H1 (cell line): Measurements from ENCODE around the gene NKAIN4. TPM values are rescaled to one million over a fixed set of nuclear protein-coding genes. Genes with fewer than 3 reads are reported as not detected.

Source experiments
- GTF2F1 ChIP-seq: IDR thresholded peaks from 2 replicates; pipeline ENCODE4 v1.6.1; 2012; ENCODE audit warnings: low read depth, low read length, improper control_type of control experiment, borderline replicate concordance
- HDAC2 ChIP-seq, 2 experiments: fragments of 300-600 bp in 1 of 2; sonication (generic) in 1 of 2; IDR thresholded peaks; 2 replicates each; pipeline ENCODE4 v1.6.1; 2011 to 2012; ENCODE audit warnings: low read depth in 2 of 2, low read length in 2 of 2, mild to moderate bottlenecking in 2 of 2, moderate library complexity in 2 of 2, borderline replicate concordance in 1 of 2, inconsistent platforms in 1 of 2
- KDM1A ChIP-seq: fragments of 200-600, 300-600 bp; sonication (generic); IDR thresholded peaks from 2 replicates; pipeline ENCODE4 v1.7.1; 2016; ENCODE audit warnings: mild to moderate bottlenecking, low read length, borderline replicate concordance
- KDM4A ChIP-seq: IDR thresholded peaks from one replicate; pipeline ENCODE4 v1.7.1; 2012; ENCODE audit warnings: low read depth, mild to moderate bottlenecking, moderate library complexity, low read length, inconsistent platforms; ENCODE audit not compliant: severe bottlenecking
- RAD21 ChIP-seq, 2 experiments: IDR thresholded peaks in 1 of 2; conservative IDR thresholded peaks in 1 of 2; 2 replicates each; pipeline ENCODE4 v1.6.1; 2011; ENCODE audit warnings: low read depth in 2 of 2, low read length in 2 of 2, improper control_type of control experiment in 1 of 2, inconsistent platforms in 1 of 2, mild to moderate bottlenecking in 1 of 2, moderate library complexity in 1 of 2
- SP1 ChIP-seq: IDR thresholded peaks from 2 replicates; pipeline ENCODE4 v1.6.1; 2011; ENCODE audit warnings: low read depth, low read length
- TAF1 ChIP-seq: IDR thresholded peaks from 2 replicates; pipeline ENCODE4 v1.6.1; 2011; ENCODE audit warnings: mild to moderate bottlenecking, low read depth, low read length
- TCF12 ChIP-seq: IDR thresholded peaks from 2 replicates; pipeline ENCODE4 v1.6.1; 2011; ENCODE audit warnings: low read depth, mild to moderate bottlenecking, low read length
- polyA plus RNA-seq, 7 experiments: library from polyadenylated mRNA; depleted of rRNA in 3 of 7; stranded (reverse) in 5 of 7; unstranded in 2 of 7; fragments of >200 nt in 5 of 7; fragments of 200-250 nt in 2 of 7; gene quantifications; 1 replicate in 5 of 7; 2 replicates in 1 of 7; 4 replicates in 1 of 7; pipeline versions ENCODE4 v1.2.1 to v1.2.3, GENCODE V29; 2011 to 2013; ENCODE audit warnings: missing spikeins in 2 of 7, mixed read lengths in 2 of 7
- total RNA-seq: library from RNA; stranded (reverse); fragmentation: NEBNext Ultra II Directional; extraction: Animal tissue kit (Norgen Biotek cat#: 25700); gene quantifications from 2 replicates; pipeline ENCODE4 v1.2.1, GENCODE V29; 2021

NKAIN4 gene
- total and polyA plus RNA-seq, 2 of the 8 experiments (the other 6 are each of a cell fraction or from before 2014, with no cell fraction given), result 6.9 to 17.0 TPM

GRCh38 chr20:63273635-63274380 lies 19.5 kb upstream of the NKAIN4 start (continued):
- TF ChIP-seq GTF2F1, result no peak
- TF ChIP-seq SP1, result no peak
- TF ChIP-seq HDAC2 (IDR thresholded peaks at IDR 0.05; ENCODE audit: borderline replicate concordance in 1 of 2, low read depth in 2 of 2, low read length in 2 of 2), result no peak
- no peak for TF ChIP-seq RAD21 (IDR thresholded peaks at IDR 0.05 in 1 of 2, conservative IDR thresholded peaks at IDR 0.05 in 1 of 2; ENCODE audit: low read depth in 2 of 2, low read length in 2 of 2)
- no peak for TF ChIP-seq TCF12
- no peak for TF ChIP-seq KDM1A
- no peak for TF ChIP-seq TAF1
- no peak for TF ChIP-seq KDM4A
